Measurements from ENCODE around the gene GJB5.
"Not testable (repeated sequence)": the region's sequence is repeated elsewhere in the genome, so short reads cannot be mapped to it uniquely, and the experiment has no call there.

GJB5 gene

GRCh38 chr1:34754964-34755637 is at the start of gene GJB5:
Gene GJB5 (plus strand): TSS chr1:34755047. CDS start chr1:34757331, 2,284 bp downstream.
- DNase-seq, result peak; percentile 13

GRCh38 chr1:34705077-34705476 is 49.8 kb upstream of the GJB5 start:
- DNase-seq, result no peak

GRCh38 chr1:34708106-34708505 is 46.7 kb upstream of the GJB5 start:
- DNase-seq, result no peak

- DNase-seq, result no peak
Measured at GRCh38 chr1:34709547-34709946, 45.3 kb upstream of the GJB5 start.

- no peak for DNase-seq
Measured at GRCh38 chr1:34710812-34711211, 44.0 kb upstream of the GJB5 start.

- DNase-seq, result no peak
Measured at GRCh38 chr1:34711485-34711884, 43.4 kb upstream of the GJB5 start.

- DNase-seq, result no peak
Measured at GRCh38 chr1:34712007-34712688, 42.7 kb upstream of the GJB5 start.

- no peak for DNase-seq
Measured at GRCh38 chr1:34713443-34713842, 41.4 kb upstream of the GJB5 start.

- DNase-seq, result no peak
Measured at GRCh38 chr1:34714386-34714785, 40.5 kb upstream of the GJB5 start.

- no peak for DNase-seq
Measured at GRCh38 chr1:34715139-34715538, 39.7 kb upstream of the GJB5 start.

GRCh38 chr1:34721241-34721640 is 33.6 kb upstream of the GJB5 start:
- no peak for DNase-seq

- no peak for DNase-seq
Measured at GRCh38 chr1:34721646-34722355, 33.0 kb upstream of the GJB5 start.

- DNase-seq, result no peak
Measured at GRCh38 chr1:34726861-34727260, 28.0 kb upstream of the GJB5 start.

- no peak for DNase-seq
Measured at GRCh38 chr1:34730485-34730884, 24.4 kb upstream of the GJB5 start.

GRCh38 chr1:34732831-34733230 is 22.0 kb upstream of the GJB5 start:
- not testable (repeated sequence) for DNase-seq

- DNase-seq, result no peak
Measured at GRCh38 chr1:34736692-34737091, 18.2 kb upstream of the GJB5 start.

- not testable (repeated sequence) for DNase-seq
Measured at GRCh38 chr1:34737236-34737635, 17.6 kb upstream of the GJB5 start.

GRCh38 chr1:34739613-34740012 is 15.2 kb upstream of the GJB5 start:
- peak; percentile 10 for DNase-seq

- peak; percentile 15 for DNase-seq
Measured at GRCh38 chr1:34740161-34740868, 14.5 kb upstream of the GJB5 start.

- peak; percentile 83 for DNase-seq
Measured at GRCh38 chr1:34742667-34743270, 12.1 kb upstream of the GJB5 start.

- DNase-seq, result no peak
Measured at GRCh38 chr1:34743775-34744174, 11.1 kb upstream of the GJB5 start.

GRCh38 chr1:34744851-34745250 is 10.0 kb upstream of the GJB5 start:
- no peak for DNase-seq

- DNase-seq, result no peak
Measured at GRCh38 chr1:34745666-34746065, 9.2 kb upstream of the GJB5 start.
